Hematopoietic multipotent progenitor cell treated with erythropoietin and hydrocortisone succinate and interleukin-3 and kit ligand, for 4 days (in vitro differentiated cells): ENCODE measurements around the gene CDH4.

ENCODE experiments used
- DNase-seq: peaks from one replicate; pipeline ENCODE4 v3.0.0-alpha.2; 2015

CDH4 gene

GRCh38 chr20:61251529-61252393 lies at the start of gene CDH4:
Gene CDH4, plus strand, starts transcription at chr20:61252261.
- DNase-seq, result no peak

- no peak for DNase-seq
Observed at GRCh38 chr20:61203320-61203719, 48.7 kb upstream of the CDH4 start.

- DNase-seq, result no peak
Observed at GRCh38 chr20:61204206-61204605, 47.9 kb upstream of the CDH4 start.

- DNase-seq, result no peak
Observed at GRCh38 chr20:61205769-61206168, 46.3 kb upstream of the CDH4 start.

- DNase-seq, result no peak
Observed at GRCh38 chr20:61210862-61211261, 41.2 kb upstream of the CDH4 start.

GRCh38 chr20:61217848-61218247 lies 34.2 kb upstream of the CDH4 start:
- DNase-seq, result no peak

GRCh38 chr20:61219021-61219431 lies 33.0 kb upstream of the CDH4 start:
- peak; percentile 1 for DNase-seq

- DNase-seq, result no peak
Observed at GRCh38 chr20:61220131-61220530, 31.9 kb upstream of the CDH4 start.

- no peak for DNase-seq
Observed at GRCh38 chr20:61220626-61221325, 31.3 kb upstream of the CDH4 start.

GRCh38 chr20:61222699-61223098 lies 29.4 kb upstream of the CDH4 start:
- no peak for DNase-seq

- DNase-seq, result no peak
Observed at GRCh38 chr20:61223121-61223520, 28.9 kb upstream of the CDH4 start.

- no peak for DNase-seq
Observed at GRCh38 chr20:61230166-61230565, 21.9 kb upstream of the CDH4 start.

- DNase-seq, result no peak
Observed at GRCh38 chr20:61233590-61233989, 18.5 kb upstream of the CDH4 start.

GRCh38 chr20:61234224-61234890 lies 17.7 kb upstream of the CDH4 start:
- no peak for DNase-seq

GRCh38 chr20:61236713-61237112 lies 15.3 kb upstream of the CDH4 start:
- no peak for DNase-seq

- no peak for DNase-seq
Observed at GRCh38 chr20:61238813-61239212, 13.2 kb upstream of the CDH4 start.

- DNase-seq, result no peak
Observed at GRCh38 chr20:61240814-61241213, 11.2 kb upstream of the CDH4 start.

GRCh38 chr20:61244213-61244612 lies 7.8 kb upstream of the CDH4 start:
- no peak for DNase-seq

- DNase-seq, result no peak
Observed at GRCh38 chr20:61246269-61246668, 5.8 kb upstream of the CDH4 start.

- DNase-seq, result no peak
Observed at GRCh38 chr20:61249626-61250025, 2.4 kb upstream of the CDH4 start.

GRCh38 chr20:61252601-61253263 lies 671 bp downstream of the CDH4 start:
- peak; percentile 22 for DNase-seq

- DNase-seq, result peak; percentile 64
Observed at GRCh38 chr20:61253264-61253639, 1.2 kb downstream of the CDH4 start.
